ENCODE results near the gene WDR45B.

DNA sequence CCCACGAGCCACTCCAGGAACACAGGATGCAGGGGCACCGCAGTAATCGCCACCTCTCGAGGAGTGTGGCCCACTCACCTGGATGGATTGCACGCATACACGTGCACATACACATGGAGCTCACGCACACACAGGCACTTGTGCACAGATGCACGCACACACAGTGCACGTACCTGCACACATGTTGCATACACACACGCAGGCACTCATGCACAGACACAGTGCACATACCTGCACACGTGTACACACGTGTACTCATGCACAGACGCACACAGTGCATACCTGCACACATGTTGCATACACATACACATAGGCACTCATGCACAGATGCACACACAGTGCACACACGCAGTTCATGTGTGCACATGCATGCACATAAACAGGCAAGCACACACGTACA, 11.6 kb upstream of the WDR45B start:
- TF ChIP-seq, protein P1, sequence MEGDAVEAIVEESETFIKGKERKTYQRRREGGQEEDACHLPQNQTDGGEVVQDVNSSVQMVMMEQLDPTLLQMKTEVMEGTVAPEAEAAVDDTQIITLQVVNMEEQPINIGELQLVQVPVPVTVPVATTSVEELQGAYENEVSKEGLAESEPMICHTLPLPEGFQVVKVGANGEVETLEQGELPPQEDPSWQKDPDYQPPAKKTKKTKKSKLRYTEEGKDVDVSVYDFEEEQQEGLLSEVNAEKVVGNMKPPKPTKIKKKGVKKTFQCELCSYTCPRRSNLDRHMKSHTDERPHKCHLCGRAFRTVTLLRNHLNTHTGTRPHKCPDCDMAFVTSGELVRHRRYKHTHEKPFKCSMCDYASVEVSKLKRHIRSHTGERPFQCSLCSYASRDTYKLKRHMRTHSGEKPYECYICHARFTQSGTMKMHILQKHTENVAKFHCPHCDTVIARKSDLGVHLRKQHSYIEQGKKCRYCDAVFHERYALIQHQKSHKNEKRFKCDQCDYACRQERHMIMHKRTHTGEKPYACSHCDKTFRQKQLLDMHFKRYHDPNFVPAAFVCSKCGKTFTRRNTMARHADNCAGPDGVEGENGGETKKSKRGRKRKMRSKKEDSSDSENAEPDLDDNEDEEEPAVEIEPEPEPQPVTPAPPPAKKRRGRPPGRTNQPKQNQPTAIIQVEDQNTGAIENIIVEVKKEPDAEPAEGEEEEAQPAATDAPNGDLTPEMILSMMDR (IDR thresholded peaks at IDR 0.05): no peak
- TF ChIP-seq POLR2A (IDR thresholded peaks at IDR 0.05): no peak

All from Peyer's patch (tissue), 4 donors.